LNCAP (cell line): Measurements from ENCODE around the gene ZBTB5.

Source experiments
- TF ChIP-seq, protein P1 (sequence below): fragments of 450-650 bp; IDR thresholded peaks from 2 replicates; pipeline ENCODE4 v1.5.1; 2017; ENCODE audit warnings: mild to moderate bottlenecking

ZBTB5 gene

DNA sequence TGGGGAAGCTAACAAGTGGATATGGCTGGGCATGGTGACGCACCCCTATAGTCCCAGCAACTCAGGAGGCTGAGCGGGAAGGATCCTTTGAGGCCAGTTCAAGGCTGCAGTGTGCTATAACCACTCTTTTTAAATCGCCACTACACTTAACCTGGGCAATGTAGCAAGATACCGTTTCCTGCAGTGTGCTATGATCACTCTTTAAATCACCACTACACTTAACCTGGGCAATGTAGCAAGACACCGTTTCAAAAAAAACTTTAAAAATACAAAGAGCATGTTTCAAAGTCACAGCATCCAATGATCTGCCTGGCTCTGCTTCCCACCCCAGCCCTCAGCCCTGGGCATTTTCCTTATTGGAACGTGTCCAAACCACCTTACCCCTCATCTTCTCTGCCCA is 28.2 kb downstream of the ZBTB5 start:
- TF ChIP-seq, protein P1, sequence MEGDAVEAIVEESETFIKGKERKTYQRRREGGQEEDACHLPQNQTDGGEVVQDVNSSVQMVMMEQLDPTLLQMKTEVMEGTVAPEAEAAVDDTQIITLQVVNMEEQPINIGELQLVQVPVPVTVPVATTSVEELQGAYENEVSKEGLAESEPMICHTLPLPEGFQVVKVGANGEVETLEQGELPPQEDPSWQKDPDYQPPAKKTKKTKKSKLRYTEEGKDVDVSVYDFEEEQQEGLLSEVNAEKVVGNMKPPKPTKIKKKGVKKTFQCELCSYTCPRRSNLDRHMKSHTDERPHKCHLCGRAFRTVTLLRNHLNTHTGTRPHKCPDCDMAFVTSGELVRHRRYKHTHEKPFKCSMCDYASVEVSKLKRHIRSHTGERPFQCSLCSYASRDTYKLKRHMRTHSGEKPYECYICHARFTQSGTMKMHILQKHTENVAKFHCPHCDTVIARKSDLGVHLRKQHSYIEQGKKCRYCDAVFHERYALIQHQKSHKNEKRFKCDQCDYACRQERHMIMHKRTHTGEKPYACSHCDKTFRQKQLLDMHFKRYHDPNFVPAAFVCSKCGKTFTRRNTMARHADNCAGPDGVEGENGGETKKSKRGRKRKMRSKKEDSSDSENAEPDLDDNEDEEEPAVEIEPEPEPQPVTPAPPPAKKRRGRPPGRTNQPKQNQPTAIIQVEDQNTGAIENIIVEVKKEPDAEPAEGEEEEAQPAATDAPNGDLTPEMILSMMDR, result no peak

DNA sequence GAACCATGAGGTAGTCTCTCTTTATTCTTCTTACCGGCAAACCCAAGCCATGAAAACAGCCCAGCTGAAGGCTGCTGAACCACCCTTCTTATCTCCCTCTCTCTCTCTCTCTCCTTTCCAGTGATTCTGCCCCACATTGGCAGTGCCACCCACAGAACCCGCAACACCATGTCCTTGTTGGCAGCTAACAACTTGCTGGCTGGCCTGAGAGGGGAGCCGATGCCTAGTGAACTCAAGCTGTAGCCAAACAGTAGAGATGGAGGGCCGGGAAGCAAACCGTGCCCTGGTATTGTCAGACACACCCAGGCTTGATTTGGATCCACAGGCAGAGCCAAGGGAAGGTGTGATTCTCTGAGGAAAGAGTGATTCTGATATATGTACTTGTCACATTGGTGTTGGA is 28.7 kb downstream of the ZBTB5 start:
- TF ChIP-seq, protein P1, result no peak

DNA sequence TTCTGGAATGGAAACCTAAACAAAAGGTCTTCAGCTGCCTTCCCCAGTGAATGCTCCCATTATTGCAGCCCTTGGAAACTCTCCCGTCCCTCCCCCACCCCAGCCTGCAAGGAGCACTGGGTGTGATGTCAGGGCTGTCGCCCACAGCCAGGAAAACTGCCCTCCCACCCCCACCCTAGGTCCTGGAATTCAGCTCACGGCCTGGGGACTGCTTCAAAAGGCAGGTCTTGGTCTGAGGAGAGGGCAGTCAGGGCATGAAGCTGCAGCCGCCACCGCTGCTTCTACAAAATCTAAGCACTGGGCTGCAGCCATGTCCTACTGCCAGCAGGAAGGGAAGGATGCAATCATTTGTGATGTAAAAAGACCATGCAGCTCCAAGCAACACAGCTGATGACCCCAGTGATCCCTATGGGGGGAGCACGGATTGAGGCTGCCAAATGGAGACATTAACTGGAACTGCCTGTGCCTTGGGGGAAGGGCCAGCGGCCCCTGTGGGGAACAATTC is 31.3 kb downstream of the ZBTB5 start:
- TF ChIP-seq, protein P1, result no peak

DNA sequence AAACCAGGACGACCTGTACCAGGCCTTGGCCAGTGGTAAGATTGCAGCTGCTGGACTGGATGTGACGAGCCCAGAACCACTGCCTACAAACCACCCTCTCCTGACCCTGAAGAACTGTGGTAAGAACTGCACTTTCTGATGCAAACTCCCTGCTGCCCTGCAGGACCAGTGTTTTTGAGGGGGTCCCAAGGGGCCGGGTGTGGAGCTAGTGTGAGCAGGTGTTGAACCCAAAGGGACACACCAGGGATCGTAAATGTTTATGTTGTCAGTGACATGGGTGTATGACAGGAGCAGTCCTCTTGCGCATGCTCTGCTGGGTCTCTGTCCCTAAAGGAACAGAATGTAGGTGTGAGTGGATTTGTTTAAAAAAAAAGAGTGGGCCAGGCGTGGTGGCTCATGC is 33.2 kb downstream of the ZBTB5 start:
- TF ChIP-seq, protein P1, result no peak

DNA sequence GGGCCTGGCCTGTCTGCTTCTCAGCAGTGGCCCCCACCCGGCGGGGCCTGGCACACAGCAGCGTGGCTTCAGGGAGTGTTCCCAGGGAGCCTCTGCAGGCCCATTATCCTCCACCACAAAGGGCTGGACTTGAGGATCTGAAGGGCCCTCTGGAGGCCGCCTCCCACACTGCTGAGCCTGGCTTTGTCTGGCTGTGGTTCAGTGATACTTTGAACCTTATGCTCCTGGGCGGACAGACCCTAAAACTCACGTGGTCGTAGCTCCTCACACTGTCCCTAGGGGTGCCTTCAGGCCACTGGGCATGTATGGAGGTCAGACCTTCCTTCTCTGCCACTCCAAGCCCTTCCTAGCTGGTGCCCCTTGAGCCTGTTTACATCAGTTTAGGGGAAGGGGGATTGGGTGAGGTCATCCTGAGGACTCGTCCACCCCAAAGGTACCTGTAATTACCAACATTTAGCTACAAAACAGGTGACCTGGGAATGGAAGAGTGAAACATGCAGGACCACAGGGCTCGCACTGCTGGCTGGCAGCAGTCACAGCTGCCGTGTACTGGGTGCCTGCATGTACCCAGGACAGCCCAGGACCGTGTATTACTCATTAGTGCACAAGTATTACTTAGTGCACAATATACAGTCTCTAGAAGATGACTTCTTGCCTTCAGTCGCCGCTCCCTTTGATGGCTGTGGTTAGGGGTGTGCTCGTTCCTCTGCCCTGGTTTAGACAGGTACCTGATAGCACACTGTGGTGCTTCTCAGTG is 34.2 kb downstream of the ZBTB5 start:
- TF ChIP-seq, protein P1, result no peak

DNA sequence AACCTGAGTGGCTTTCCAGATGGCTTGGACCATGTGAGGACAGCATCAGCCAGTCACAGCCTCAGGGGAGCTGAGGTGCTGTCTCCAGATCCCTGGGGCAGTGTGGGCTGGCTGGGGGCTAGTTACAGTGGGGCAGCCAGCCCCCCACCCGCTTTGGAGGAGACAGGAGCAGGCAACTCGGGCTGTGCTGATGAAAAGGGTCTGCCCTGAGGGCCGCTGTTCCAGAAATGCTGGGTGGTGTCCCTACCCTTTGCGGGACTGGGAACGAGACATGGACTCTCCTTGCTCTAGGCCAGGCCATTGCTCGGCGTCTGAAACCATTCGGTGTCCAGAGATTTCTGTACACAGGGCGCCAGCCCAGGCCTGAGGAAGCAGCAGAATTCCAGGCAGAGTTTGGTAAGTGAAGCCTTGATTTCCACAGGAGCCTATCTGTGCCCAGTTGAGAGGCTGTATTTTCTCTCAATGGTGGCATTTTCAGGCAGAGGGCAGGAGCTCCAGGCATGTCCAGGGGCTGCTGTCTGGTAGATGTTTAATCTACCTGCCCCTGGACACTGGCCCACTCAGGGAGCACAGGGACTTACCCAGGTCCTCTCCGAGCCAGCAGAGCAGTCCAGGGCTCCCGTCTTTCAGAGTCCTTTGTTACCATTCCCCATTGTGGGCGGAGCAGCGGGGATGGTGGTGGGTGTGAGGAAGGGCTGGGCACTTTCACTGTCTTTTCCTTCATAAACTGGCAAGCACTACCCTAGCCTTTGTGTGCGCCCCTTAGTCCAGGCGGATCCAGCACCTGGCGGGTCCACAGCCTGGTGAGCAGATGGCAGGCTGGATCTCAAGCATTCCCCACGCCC is 35.6 kb downstream of the ZBTB5 start:
- TF ChIP-seq, protein P1, result no peak

DNA sequence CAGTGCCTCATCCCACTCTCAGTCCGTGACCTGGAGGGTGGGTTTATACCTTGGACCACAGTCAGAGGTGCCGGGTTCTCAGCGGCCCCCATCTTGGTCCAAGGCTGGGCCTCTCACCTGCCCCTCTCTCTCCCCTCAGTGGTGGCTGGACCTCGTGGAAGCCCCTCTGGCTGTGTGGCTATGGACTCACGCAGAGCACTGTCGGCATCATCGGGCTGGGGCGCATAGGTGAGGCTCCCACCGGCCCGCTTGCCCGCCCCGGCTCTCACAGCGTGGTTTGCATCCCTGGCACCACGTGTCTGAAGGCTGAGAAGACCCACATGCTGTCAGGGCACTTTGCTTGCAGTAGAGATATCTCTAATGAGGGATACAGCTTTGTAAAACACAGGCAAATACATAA is 36.9 kb downstream of the ZBTB5 start:
- TF ChIP-seq, protein P1, result no peak
